H1 (cell line): ENCODE results near the gene LCP1. TPM values are rescaled to one million over a fixed set of nuclear protein-coding genes. Genes with fewer than 3 reads are reported as not detected.

Source experiments
- CTCF ChIA-PET: fragments of 300-600 bp; sonication (Branson Sonifier 250); formaldehyde crosslinking; loops from one replicate; lab custom pipeline; 2021; ENCODE audit not compliant: partially characterized antibody; lab: Charles Lee
- POLR2A ChIA-PET: fragments of 300-600 bp; sonication (Branson Sonifier 250); formaldehyde crosslinking; loops from one replicate; lab custom pipeline; 2021; ENCODE audit warnings: inconsistent platforms; ENCODE audit not compliant: partially characterized antibody; lab: Charles Lee
- DNase-seq, 2 experiments: peaks; one replicate each; pipeline versions ENCODE4 v3.0.0 to v3.0.0-alpha.2; 2010 to 2022; ENCODE audit warnings: low spot score in 2 of 2, low read depth in 1 of 2, mixed read lengths in 1 of 2
- FAIRE-seq: peaks from 2 replicates; lab custom pipeline; 2011; peaks lifted over from hg19 to GRCh38; lab: Jason Lieb, UNC
- H2AFZ ChIP-seq: 2 replicates; pipeline ENCODE4 v1.8.1; 2012; ENCODE audit warnings: low read length, inconsistent platforms
- H2AK5ac ChIP-seq: 2 replicates; pipeline ENCODE4 v1.6.1; 2013; ENCODE audit warnings: low read depth, low read length
- H2BK120ac ChIP-seq: replicated peaks from 2 replicates; pipeline ENCODE3; 2013; ENCODE audit warnings: low read depth, low read length, inconsistent platforms
- H2BK12ac ChIP-seq: 2 replicates; pipeline ENCODE4 v1.6.1; 2013; ENCODE audit warnings: low read depth, low read length
- H2BK15ac ChIP-seq: 2 replicates; pipeline ENCODE4 v1.6.1; 2013; ENCODE audit warnings: low read length
- H2BK20ac ChIP-seq: 2 replicates; pipeline ENCODE4 v1.6.1; 2013; ENCODE audit warnings: low read length
- H2BK5ac ChIP-seq: 2 replicates; pipeline ENCODE4 v1.6.1; 2013; ENCODE audit warnings: low read depth, low read length
- H3K14ac ChIP-seq: 2 replicates; pipeline ENCODE4 v1.6.1; 2013; ENCODE audit warnings: inconsistent platforms; ENCODE audit not compliant: insufficient read length
- H3K18ac ChIP-seq: 2 replicates; pipeline ENCODE4 v1.6.1; 2013; ENCODE audit warnings: low read length; ENCODE audit errors: extremely low read depth
- H3K23ac ChIP-seq: 2 replicates; pipeline ENCODE4 v1.6.1; 2013; ENCODE audit warnings: inconsistent platforms; ENCODE audit not compliant: insufficient read length
- H3K23me2 ChIP-seq: 2 replicates; pipeline ENCODE4 v1.6.1; 2013; ENCODE audit warnings: low read depth, low read length
- H3K27ac ChIP-seq: 2 replicates; pipeline ENCODE4 v1.6.1; 2011; ENCODE audit warnings: low read depth, low read length, inconsistent platforms
- H3K27me3 ChIP-seq, 4 experiments: replicated peaks in 1 of 4; 1 replicate in 1 of 4; 2 replicates in 3 of 4; pipeline versions ENCODE4 v1.6.1 to v1.8.1; 2011 to 2013; ENCODE audit warnings: low read length in 3 of 4, mild to moderate bottlenecking in 3 of 4, inconsistent platforms in 2 of 4, mixed read lengths in 2 of 4, moderate library complexity in 1 of 4; ENCODE audit not compliant: control insufficient read depth in 3 of 4, insufficient read depth in 3 of 4; ENCODE audit errors: extremely low read depth in 1 of 4
- H3K36me3 ChIP-seq, 4 experiments: 2 replicates each; pipeline versions ENCODE4 v1.6.1 to v1.8.1; 2011 to 2013; ENCODE audit warnings: mild to moderate bottlenecking in 4 of 4, low read length in 3 of 4, moderate library complexity in 2 of 4, control low read depth in 1 of 4, inconsistent platforms in 1 of 4; ENCODE audit not compliant: insufficient read depth in 4 of 4, control insufficient read depth in 2 of 4
- H3K4ac ChIP-seq: replicated peaks from 2 replicates; pipeline ENCODE3; 2013; ENCODE audit warnings: low read length, low read depth, mixed read lengths, inconsistent platforms; ENCODE audit not compliant: insufficient read length
- H3K4me1 ChIP-seq, 4 experiments: replicated peaks in 1 of 4; 1 replicate in 1 of 4; 2 replicates in 3 of 4; pipeline versions ENCODE4 v1.6.1 to v1.8.1; 2011 to 2013; ENCODE audit warnings: low read length in 3 of 4, inconsistent platforms in 2 of 4, mixed read lengths in 1 of 4; ENCODE audit not compliant: insufficient read depth in 4 of 4, control insufficient read depth in 3 of 4
- H3K4me2 ChIP-seq, 2 experiments: 2 replicates each; pipeline versions ENCODE4 v1.6.1 to v1.8.1; 2011 to 2013; ENCODE audit warnings: low read depth in 2 of 2, low read length in 2 of 2, control low read depth in 1 of 2, inconsistent platforms in 1 of 2, mild to moderate bottlenecking in 1 of 2; ENCODE audit not compliant: insufficient read depth in 1 of 2
- H3K4me3 ChIP-seq, 4 experiments: fragments of 200-600, 300-600 bp in 1 of 4; sonication (generic), shearing (Covaris generic), sonication (Bioruptor Twin) in 1 of 4; 2 replicates each; pipeline versions ENCODE4 v1.5.1 to v1.8.1; 2011 to 2016; ENCODE audit warnings: low read length in 4 of 4, low read depth in 3 of 4, control low read depth in 2 of 4, inconsistent platforms in 2 of 4, mild to moderate bottlenecking in 2 of 4, mixed read lengths in 1 of 4, moderate library complexity in 1 of 4; ENCODE audit not compliant: insufficient read depth in 2 of 4; ENCODE audit errors: extremely low read depth in 1 of 4
- H3K56ac ChIP-seq: replicated peaks from 2 replicates; pipeline ENCODE3; 2013; ENCODE audit warnings: low read depth, mild to moderate bottlenecking, mixed read lengths, low read length, inconsistent platforms; ENCODE audit not compliant: insufficient read length
- H3K79me1 ChIP-seq: 2 replicates; pipeline ENCODE4 v1.6.1; 2013; ENCODE audit warnings: low read depth, low read length, control low read depth
- H3K79me2 ChIP-seq, 2 experiments: 2 replicates each; pipeline versions ENCODE4 v1.6.1 to v1.8.1; 2012 to 2013; ENCODE audit warnings: low read length in 2 of 2, mild to moderate bottlenecking in 2 of 2, inconsistent platforms in 1 of 2; ENCODE audit not compliant: insufficient read depth in 2 of 2, control insufficient read depth in 1 of 2
- H3K9ac ChIP-seq, 4 experiments: replicated peaks in 1 of 4; 1 replicate in 1 of 4; 2 replicates in 3 of 4; pipeline versions ENCODE4 v1.6.1 to v1.8.1; 2011 to 2013; ENCODE audit warnings: low read depth in 3 of 4, low read length in 3 of 4, control low read depth in 2 of 4, mild to moderate bottlenecking in 2 of 4, moderate library complexity in 2 of 4, inconsistent platforms in 1 of 4; ENCODE audit errors: extremely low read depth in 1 of 4
- H3K9me3 ChIP-seq, 2 experiments: 2 replicates each; pipeline versions ENCODE4 v1.6.1 to v1.8.1; 2012 to 2013; ENCODE audit warnings: mild to moderate bottlenecking in 2 of 2, moderate library complexity in 2 of 2, control low read depth in 1 of 2, inconsistent platforms in 1 of 2, low read depth in 1 of 2, low read length in 1 of 2, mixed read lengths in 1 of 2; ENCODE audit not compliant: insufficient read depth in 2 of 2
- H4K20me1 ChIP-seq, 2 experiments: replicated peaks in 1 of 2; 2 replicates each; pipeline versions ENCODE3 to v1.8.1; 2011 to 2013; ENCODE audit warnings: inconsistent platforms in 2 of 2, low read length in 2 of 2, mild to moderate bottlenecking in 1 of 2; ENCODE audit not compliant: insufficient read depth in 2 of 2, control insufficient read depth in 1 of 2
- H4K5ac ChIP-seq: 2 replicates; pipeline ENCODE4 v1.6.1; 2013; ENCODE audit warnings: low read length, low read depth, mixed read lengths, inconsistent platforms; ENCODE audit not compliant: insufficient read length
- H4K8ac ChIP-seq: 2 replicates; pipeline ENCODE4 v1.8.0; 2013; ENCODE audit warnings: mild to moderate bottlenecking, moderate library complexity, low read length, inconsistent platforms; ENCODE audit not compliant: insufficient read depth; ENCODE audit errors: extremely low read depth
- H4K91ac ChIP-seq: replicated peaks from 2 replicates; pipeline ENCODE3; 2013; ENCODE audit warnings: low read length, mixed read lengths, inconsistent platforms; ENCODE audit not compliant: insufficient read length
- FOSL1 ChIP-seq: IDR thresholded peaks from 2 replicates; pipeline ENCODE4 v1.6.1; 2011; ENCODE audit warnings: mild to moderate bottlenecking, low read depth, low read length, moderate library complexity; ENCODE audit not compliant: insufficient read depth
- KDM4A ChIP-seq: IDR thresholded peaks from one replicate; pipeline ENCODE4 v1.7.1; 2012; ENCODE audit warnings: low read depth, mild to moderate bottlenecking, moderate library complexity, low read length, inconsistent platforms; ENCODE audit not compliant: severe bottlenecking
- NANOG ChIP-seq: IDR thresholded peaks from 2 replicates; pipeline ENCODE4 v1.6.1; 2011; ENCODE audit warnings: low read length, low read depth, mild to moderate bottlenecking, inconsistent platforms; ENCODE audit not compliant: insufficient read depth, poor library complexity, severe bottlenecking
- POU5F1 ChIP-seq: IDR thresholded peaks from 2 replicates; pipeline ENCODE4 v1.6.1; 2011; ENCODE audit warnings: low read depth, mild to moderate bottlenecking, low read length, moderate library complexity
- SAP30 ChIP-seq: fragments of 300-600 bp; sonication (generic); IDR thresholded peaks from 2 replicates; pipeline ENCODE4 v1.7.1; 2012; ENCODE audit warnings: low read length, moderate library complexity, mild to moderate bottlenecking, inconsistent platforms; ENCODE audit not compliant: insufficient read depth, insufficient replicate concordance
- TBP ChIP-seq: IDR thresholded peaks from 2 replicates; pipeline ENCODE4 v1.6.1; 2011; ENCODE audit warnings: low read depth, low read length, improper control_type of control experiment
- WGBS, 2 experiments: shearing (Covaris generic) in 1 of 2; methylation state at CpG; one replicate each; pipeline versions ENCODE4 v1.1.6 to v1.1.7; 2013 to 2015; ENCODE audit warnings: low lambda C conversion rate in 2 of 2, mixed read lengths in 2 of 2, inconsistent platforms in 1 of 2, low coverage in 1 of 2, missing lambda C conversion rate in 1 of 2; ENCODE audit not compliant: insufficient replicate concordance in 2 of 2, insufficient coverage in 1 of 2, insufficient read length in 1 of 2; ENCODE audit errors: extremely low coverage in 1 of 2, missing lambda C conversion rate in 1 of 2; 5-methylcytosine and 5-hydroxymethylcytosine counted together
- polyA plus RNA-seq, 7 experiments: library from polyadenylated mRNA; depleted of rRNA in 3 of 7; stranded (reverse) in 5 of 7; unstranded in 2 of 7; fragments of >200 nt in 5 of 7; fragments of 200-250 nt in 2 of 7; gene quantifications; 1 replicate in 5 of 7; 2 replicates in 1 of 7; 4 replicates in 1 of 7; pipeline versions ENCODE4 v1.2.1 to v1.2.3, GENCODE V29; 2011 to 2013; ENCODE audit warnings: missing spikeins in 2 of 7, mixed read lengths in 2 of 7
- total RNA-seq: library from RNA; stranded (reverse); fragmentation: NEBNext Ultra II Directional; extraction: Animal tissue kit (Norgen Biotek cat#: 25700); gene quantifications from 2 replicates; pipeline ENCODE4 v1.2.1, GENCODE V29; 2021
- TF ChIP-seq, protein P1 (sequence below), 3 experiments: IDR thresholded peaks; 1 replicate in 2 of 3; 2 replicates in 1 of 3; pipeline versions ENCODE4 v1.5.1 to v1.6.1; 2011; ENCODE audit warnings: low read length in 3 of 3, mild to moderate bottlenecking in 3 of 3, inconsistent platforms in 2 of 3, low read depth in 1 of 3, moderate library complexity in 1 of 3; ENCODE audit not compliant: insufficient read depth in 1 of 3; ENCODE audit errors: control extremely low read depth in 1 of 3
- TF ChIP-seq, protein P2 (sequence below): IDR thresholded peaks from 2 replicates; pipeline ENCODE4 v1.6.1; 2012; ENCODE audit warnings: low read length, inconsistent platforms

Gene LCP1
- total and polyA plus RNA-seq, 2 of the 8 experiments (the other 6 are each of a cell fraction or from before 2014, with no cell fraction given) = 0.65 to 4.3 TPM

- no peak overlapping the region for H3K27ac ChIP-seq
- H2BK20ac ChIP-seq = no peak overlapping the region
- H2BK5ac ChIP-seq = no peak overlapping the region
- no peak overlapping the region for H4K5ac ChIP-seq
- no peaks in the 10 kb centered on the region for H4K20me1 ChIP-seq
- no peak overlapping the region for H4K8ac ChIP-seq
- H3K4ac ChIP-seq = no peak overlapping the region
- no peaks in the 10 kb centered on the region for H3K79me2 ChIP-seq
- no peak overlapping the region for H3K56ac ChIP-seq
- H3K4me3 ChIP-seq = no peak overlapping the region
- no peak overlapping the region for H3K23ac ChIP-seq
- H3K18ac ChIP-seq = no peak overlapping the region
- no peak overlapping the region for H3K4me2 ChIP-seq
- CTCF ChIA-PET = interaction anchor here (1.2 to 2.2 kb wide), 4 partner anchors 14 to 123 kb away, joined by 3 to 8 read pairs (median 4); no protein-coding TSS in a partner anchor
- H2AK5ac ChIP-seq = no peak overlapping the region
- DNase-seq (no peak), FAIRE-seq (no peak)
- H2BK120ac ChIP-seq = no peak overlapping the region
- no peak overlapping the region for H3K9ac ChIP-seq
- H3K23me2 ChIP-seq = no peaks in the 10 kb centered on the region
- 100% methylated on average over 1 of the region's 1 CpG; no CpG with 5 or more reads in 1 of the 2 experiments for WGBS, 2 experiments
- peaks cover 0 to 14% of the 10 kb centered on the region in 2 experiments; a peak in 2 of 4 replicates for H3K9me3 ChIP-seq
- TF ChIP-seq POU5F1 = no peak
- TF ChIP-seq TBP = no peak
- TF ChIP-seq KDM4A = no peak
- TF ChIP-seq, protein P1, sequence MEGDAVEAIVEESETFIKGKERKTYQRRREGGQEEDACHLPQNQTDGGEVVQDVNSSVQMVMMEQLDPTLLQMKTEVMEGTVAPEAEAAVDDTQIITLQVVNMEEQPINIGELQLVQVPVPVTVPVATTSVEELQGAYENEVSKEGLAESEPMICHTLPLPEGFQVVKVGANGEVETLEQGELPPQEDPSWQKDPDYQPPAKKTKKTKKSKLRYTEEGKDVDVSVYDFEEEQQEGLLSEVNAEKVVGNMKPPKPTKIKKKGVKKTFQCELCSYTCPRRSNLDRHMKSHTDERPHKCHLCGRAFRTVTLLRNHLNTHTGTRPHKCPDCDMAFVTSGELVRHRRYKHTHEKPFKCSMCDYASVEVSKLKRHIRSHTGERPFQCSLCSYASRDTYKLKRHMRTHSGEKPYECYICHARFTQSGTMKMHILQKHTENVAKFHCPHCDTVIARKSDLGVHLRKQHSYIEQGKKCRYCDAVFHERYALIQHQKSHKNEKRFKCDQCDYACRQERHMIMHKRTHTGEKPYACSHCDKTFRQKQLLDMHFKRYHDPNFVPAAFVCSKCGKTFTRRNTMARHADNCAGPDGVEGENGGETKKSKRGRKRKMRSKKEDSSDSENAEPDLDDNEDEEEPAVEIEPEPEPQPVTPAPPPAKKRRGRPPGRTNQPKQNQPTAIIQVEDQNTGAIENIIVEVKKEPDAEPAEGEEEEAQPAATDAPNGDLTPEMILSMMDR (IDR thresholded peaks at IDR 0.05; ENCODE audit: control extremely low read depth in 1 of 3, insufficient read depth in 1 of 3, low read depth in 1 of 3, low read length in 3 of 3) = no peak
- TF ChIP-seq, protein P2, sequence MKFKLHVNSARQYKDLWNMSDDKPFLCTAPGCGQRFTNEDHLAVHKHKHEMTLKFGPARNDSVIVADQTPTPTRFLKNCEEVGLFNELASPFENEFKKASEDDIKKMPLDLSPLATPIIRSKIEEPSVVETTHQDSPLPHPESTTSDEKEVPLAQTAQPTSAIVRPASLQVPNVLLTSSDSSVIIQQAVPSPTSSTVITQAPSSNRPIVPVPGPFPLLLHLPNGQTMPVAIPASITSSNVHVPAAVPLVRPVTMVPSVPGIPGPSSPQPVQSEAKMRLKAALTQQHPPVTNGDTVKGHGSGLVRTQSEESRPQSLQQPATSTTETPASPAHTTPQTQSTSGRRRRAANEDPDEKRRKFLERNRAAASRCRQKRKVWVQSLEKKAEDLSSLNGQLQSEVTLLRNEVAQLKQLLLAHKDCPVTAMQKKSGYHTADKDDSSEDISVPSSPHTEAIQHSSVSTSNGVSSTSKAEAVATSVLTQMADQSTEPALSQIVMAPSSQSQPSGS = no peak
- no peak for TF ChIP-seq NANOG
- no peak for TF ChIP-seq SAP30
- no peak for TF ChIP-seq FOSL1
- H3K4me1 ChIP-seq = peaks cover 0 to 6% (median 2%) of the 10 kb centered on the region in 4 experiments; a peak in 2 of 7 replicates
- peaks cover 0 to 4% (median 0%) of the 10 kb centered on the region in 4 experiments; a peak in 1 of 7 replicates for H3K27me3 ChIP-seq
- H4K91ac ChIP-seq = no peak overlapping the region
- no peak overlapping the region for H3K14ac ChIP-seq
- H2BK15ac ChIP-seq = no peak overlapping the region
- POLR2A ChIA-PET = no interaction called here
- H3K36me3 ChIP-seq = no peaks in the 10 kb centered on the region
- no peak overlapping the region for H2AFZ ChIP-seq
- H3K79me1 ChIP-seq = no peaks in the 10 kb centered on the region
- no peak overlapping the region for H2BK12ac ChIP-seq
Observed at GRCh38 chr13:46166224-46166584, 15.8 kb downstream of the LCP1 start.
